ENCODE measurements around the gene DOCK3. TPM values are rescaled to one million over a fixed set of nuclear protein-coding genes. Genes with fewer than 3 reads are reported as not detected.

DOCK3 gene
- total RNA-seq, 2 donors from 2014 or later = 7.7 to 8.5 TPM

DNA sequence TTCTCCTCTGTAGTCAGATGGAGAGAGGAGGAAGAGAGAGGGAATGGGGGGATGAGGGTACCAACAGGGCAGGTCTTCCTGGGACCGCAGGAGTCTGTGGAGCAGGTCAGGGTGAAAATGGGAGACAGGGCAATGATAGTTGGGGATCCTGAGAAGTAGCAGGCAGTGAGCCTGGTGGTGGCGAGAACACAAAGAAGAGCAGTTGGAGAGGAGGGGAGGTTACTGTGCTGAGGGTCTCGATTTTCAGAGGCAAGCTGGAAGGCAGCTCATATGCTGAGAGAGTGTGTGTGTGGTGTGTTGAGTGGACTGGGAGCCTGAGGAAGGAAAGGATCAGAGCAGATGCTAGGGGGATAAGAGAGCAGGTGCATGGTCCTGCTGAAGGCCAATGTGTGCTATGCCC lies 2.1 kb upstream of the DOCK3 start:
- Mint-ChIP-seq H3K36me3 (ENCODE audit: low read depth) (no peaks in the 10 kb centered on the region), H3K4me1 (peaks cover 16% of the 10 kb centered on the region), H3K9me3 (no peaks in the 10 kb centered on the region), H3K4me3 (no peak overlapping the region), H3K27me3 (ENCODE audit: insufficient read depth) (peaks cover 44% of the 10 kb centered on the region), H3K27ac (no peak overlapping the region)
- Histone ChIP-seq H3K9me3 (ENCODE audit: control insufficient read depth, low read length) (no peaks in the 10 kb centered on the region), H3K27ac (ENCODE audit: low read depth, low read length) (no peak overlapping the region), H3K27me3 (ENCODE audit: control insufficient read depth, insufficient read depth, low read length, poor library complexity, severe bottlenecking) (peaks cover 39% of the 10 kb centered on the region), H3K9ac (ENCODE audit: extremely low read depth, low read length, poor library complexity, severe bottlenecking) (no peak overlapping the region), H3K36me3 (ENCODE audit: control insufficient read depth, insufficient read depth, low read length) (no peaks in the 10 kb centered on the region), H3K4me1 (ENCODE audit: control insufficient read depth, insufficient read depth, low read length) (peaks cover 4% of the 10 kb centered on the region), H3K4me3 (ENCODE audit: low read length) (no peak overlapping the region)
- TF ChIP-seq CTCF (conservative IDR thresholded peaks at IDR 0.05) = no peak
- WGBS, 2 experiments (ENCODE audit: insufficient coverage in 1 of 2, insufficient read length in 1 of 2) = 94 to 100% methylated on average over 3 of the region's 3 CpGs
- DNase-seq = no peak

- Mint-ChIP-seq H3K4me3 (peak overlapping the region; percentile 50), H3K27ac (no peak overlapping the region), H3K36me3 (ENCODE audit: low read depth) (no peaks in the 10 kb centered on the region), H3K4me1 (peaks cover 20% of the 10 kb centered on the region), H3K9me3 (no peaks in the 10 kb centered on the region), H3K27me3 (ENCODE audit: insufficient read depth) (peaks cover 39% of the 10 kb centered on the region)
- 59 to 71% methylated on average over 1 to 3 of the region's 3 CpGs for WGBS, 2 experiments (ENCODE audit: insufficient coverage in 1 of 2, insufficient read length in 1 of 2)
- DNase-seq = no peak
- H3K4me3 ChIP-seq (ENCODE audit: low read length) = peak overlapping the region; percentile 77
- H3K36me3 ChIP-seq (ENCODE audit: control insufficient read depth, insufficient read depth, low read length) = no peaks in the 10 kb centered on the region
- TF ChIP-seq CTCF (conservative IDR thresholded peaks at IDR 0.05) = no peak
- H3K4me1 ChIP-seq (ENCODE audit: control insufficient read depth, insufficient read depth, low read length) = peaks cover 4% of the 10 kb centered on the region
- no peak overlapping the region for H3K9ac ChIP-seq (ENCODE audit: extremely low read depth, low read length, poor library complexity, severe bottlenecking)
- H3K27me3 ChIP-seq (ENCODE audit: control insufficient read depth, insufficient read depth, low read length, poor library complexity, severe bottlenecking) = peaks cover 39% of the 10 kb centered on the region
- H3K9me3 ChIP-seq (ENCODE audit: control insufficient read depth, low read length) = no peaks in the 10 kb centered on the region
- no peak overlapping the region for H3K27ac ChIP-seq (ENCODE audit: low read depth, low read length)
Observed at GRCh38 chr3:50673931-50674330, 796 bp upstream of the DOCK3 start.

- H3K9ac ChIP-seq (ENCODE audit: extremely low read depth, low read length, poor library complexity, severe bottlenecking) = no peak overlapping the region
- H3K4me3 ChIP-seq (ENCODE audit: low read length) = peak overlapping the region; percentile 89
- 3 to 11% methylated on average over 9 to 64 of the region's 65 CpGs for WGBS, 2 experiments (ENCODE audit: insufficient coverage in 1 of 2, insufficient read length in 1 of 2)
- H3K9me3 ChIP-seq (ENCODE audit: control insufficient read depth, low read length) = no peaks in the 10 kb centered on the region
- peaks cover 25% of the 10 kb centered on the region for H3K4me1 Mint-ChIP-seq
- H3K27ac ChIP-seq (ENCODE audit: low read depth, low read length) = no peak overlapping the region
- H3K4me1 ChIP-seq (ENCODE audit: control insufficient read depth, insufficient read depth, low read length) = peaks cover 4% of the 10 kb centered on the region
- peaks cover 39% of the 10 kb centered on the region for H3K27me3 Mint-ChIP-seq (ENCODE audit: insufficient read depth)
- no peaks in the 10 kb centered on the region for H3K36me3 ChIP-seq (ENCODE audit: control insufficient read depth, insufficient read depth, low read length)
- peaks cover 39% of the 10 kb centered on the region for H3K27me3 ChIP-seq (ENCODE audit: control insufficient read depth, insufficient read depth, low read length, poor library complexity, severe bottlenecking)
- TF ChIP-seq CTCF (conservative IDR thresholded peaks at IDR 0.05) = peak; percentile 85
- no peaks in the 10 kb centered on the region for H3K36me3 Mint-ChIP-seq (ENCODE audit: low read depth)
- H3K27ac Mint-ChIP-seq = no peak overlapping the region
- DNase-seq = peak; percentile 89
- H3K4me3 Mint-ChIP-seq = peak overlapping the region; percentile 50
- no peaks in the 10 kb centered on the region for H3K9me3 Mint-ChIP-seq
Observed at GRCh38 chr3:50675179-50676030, 678 bp downstream of the DOCK3 start.
